GM20000 (cell line): ENCODE data around the gene PARM1.

ENCODE experiments used
- DNase-seq: peaks from one replicate; pipeline ENCODE4 v3.0.0; 2012; ENCODE audit warnings: low spot score
- TF ChIP-seq, protein P1 (sequence below): IDR thresholded peaks from 2 replicates; pipeline ENCODE4 v1.5.1; 2012; ENCODE audit warnings: mild to moderate bottlenecking, control low read depth; ENCODE audit errors: extremely low read depth, missing control alignments

The PARM1 gene

DNA sequence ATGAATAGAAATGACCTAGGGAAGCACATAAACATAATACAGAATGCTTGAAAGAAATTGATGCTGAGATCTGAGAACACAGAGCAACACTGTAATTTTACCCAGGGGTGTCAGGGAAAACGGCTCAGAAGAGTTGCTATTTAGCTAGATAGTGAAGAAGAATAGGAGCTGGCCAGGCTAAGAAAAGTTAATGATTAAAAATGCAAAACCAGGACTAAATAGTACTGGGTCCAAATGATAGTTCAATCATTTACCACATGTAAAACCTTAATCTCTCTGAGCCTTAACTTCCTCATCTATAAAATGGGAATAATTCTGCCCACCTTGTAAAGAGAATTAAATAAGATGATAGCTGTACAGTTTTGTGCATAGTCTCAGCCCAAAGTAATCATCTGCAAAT lies 97.1 kb downstream of the PARM1 start:
- DNase-seq = no peak
- TF ChIP-seq, protein P1, sequence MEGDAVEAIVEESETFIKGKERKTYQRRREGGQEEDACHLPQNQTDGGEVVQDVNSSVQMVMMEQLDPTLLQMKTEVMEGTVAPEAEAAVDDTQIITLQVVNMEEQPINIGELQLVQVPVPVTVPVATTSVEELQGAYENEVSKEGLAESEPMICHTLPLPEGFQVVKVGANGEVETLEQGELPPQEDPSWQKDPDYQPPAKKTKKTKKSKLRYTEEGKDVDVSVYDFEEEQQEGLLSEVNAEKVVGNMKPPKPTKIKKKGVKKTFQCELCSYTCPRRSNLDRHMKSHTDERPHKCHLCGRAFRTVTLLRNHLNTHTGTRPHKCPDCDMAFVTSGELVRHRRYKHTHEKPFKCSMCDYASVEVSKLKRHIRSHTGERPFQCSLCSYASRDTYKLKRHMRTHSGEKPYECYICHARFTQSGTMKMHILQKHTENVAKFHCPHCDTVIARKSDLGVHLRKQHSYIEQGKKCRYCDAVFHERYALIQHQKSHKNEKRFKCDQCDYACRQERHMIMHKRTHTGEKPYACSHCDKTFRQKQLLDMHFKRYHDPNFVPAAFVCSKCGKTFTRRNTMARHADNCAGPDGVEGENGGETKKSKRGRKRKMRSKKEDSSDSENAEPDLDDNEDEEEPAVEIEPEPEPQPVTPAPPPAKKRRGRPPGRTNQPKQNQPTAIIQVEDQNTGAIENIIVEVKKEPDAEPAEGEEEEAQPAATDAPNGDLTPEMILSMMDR = no peak

DNA sequence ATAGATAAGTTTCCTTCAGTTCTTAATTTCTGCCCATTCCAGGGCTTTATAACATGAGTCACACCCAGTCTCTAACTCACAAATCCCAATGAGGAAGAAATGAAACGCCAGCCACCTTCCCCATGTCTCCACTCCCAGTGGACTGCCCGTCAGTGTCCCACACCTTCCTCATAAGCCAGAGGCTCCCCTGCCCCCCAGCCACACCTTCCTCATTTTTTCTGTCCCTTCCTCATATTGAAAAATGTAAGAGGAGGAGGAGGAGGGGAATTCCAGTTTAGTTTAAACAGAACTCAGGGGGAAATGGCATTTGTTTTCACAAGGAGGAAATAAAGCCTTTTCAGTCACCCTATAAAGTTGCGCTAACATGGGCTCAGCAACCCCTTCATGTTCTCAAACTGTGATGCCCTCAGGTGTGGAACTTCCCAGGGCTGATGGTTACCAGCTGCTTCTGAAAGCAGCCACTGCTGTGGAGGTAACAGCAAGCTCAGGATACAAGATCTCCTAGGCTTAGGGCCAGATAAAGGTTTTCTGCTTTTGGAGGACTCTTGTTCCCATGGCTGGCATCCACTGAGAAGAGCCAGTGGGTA lies 97.8 kb downstream of the PARM1 start:
- DNase-seq = no peak
- TF ChIP-seq, protein P1 = no peak

DNA sequence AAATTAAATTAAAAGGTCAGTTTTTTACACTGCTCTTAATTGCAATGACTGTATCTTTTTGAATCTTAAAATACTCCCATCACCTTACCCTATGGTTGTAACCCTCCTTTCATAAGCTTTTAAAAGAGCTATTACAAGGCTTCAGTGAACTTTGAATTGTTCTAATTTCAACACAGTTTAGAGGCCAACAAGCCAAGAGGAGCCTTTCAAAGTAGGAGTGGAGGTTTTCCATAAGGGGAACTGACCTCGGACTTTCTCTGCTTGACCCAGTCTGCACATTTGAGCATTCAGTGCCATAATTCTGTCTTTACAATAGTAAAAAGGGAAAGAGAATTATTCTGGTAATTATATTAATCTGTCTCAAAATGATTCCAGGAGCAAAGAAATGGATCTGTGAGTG lies 98.9 kb downstream of the PARM1 start:
- TF ChIP-seq, protein P1 = no peak
- no peak for DNase-seq

DNA sequence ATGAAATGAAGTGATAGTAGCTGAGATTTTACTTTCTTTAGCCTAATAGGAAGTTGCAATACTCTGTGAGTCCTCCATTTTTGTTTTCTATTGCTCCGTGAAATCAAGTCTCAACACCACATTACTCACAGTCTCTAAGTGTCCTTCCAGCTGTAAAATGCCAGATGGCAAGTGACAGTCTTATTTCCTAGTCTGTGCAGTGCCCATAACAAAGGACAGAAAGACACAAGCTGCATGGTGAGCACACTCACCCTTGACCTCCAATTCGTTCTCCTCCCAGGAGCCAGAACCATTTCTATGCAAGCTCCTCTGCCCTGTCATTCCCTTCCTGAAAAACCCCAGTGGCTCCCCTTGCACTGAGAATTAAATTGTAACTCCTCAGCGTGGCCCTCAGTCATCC lies 101.6 kb downstream of the PARM1 start:
- TF ChIP-seq, protein P1 = no peak
- no peak for DNase-seq

DNA sequence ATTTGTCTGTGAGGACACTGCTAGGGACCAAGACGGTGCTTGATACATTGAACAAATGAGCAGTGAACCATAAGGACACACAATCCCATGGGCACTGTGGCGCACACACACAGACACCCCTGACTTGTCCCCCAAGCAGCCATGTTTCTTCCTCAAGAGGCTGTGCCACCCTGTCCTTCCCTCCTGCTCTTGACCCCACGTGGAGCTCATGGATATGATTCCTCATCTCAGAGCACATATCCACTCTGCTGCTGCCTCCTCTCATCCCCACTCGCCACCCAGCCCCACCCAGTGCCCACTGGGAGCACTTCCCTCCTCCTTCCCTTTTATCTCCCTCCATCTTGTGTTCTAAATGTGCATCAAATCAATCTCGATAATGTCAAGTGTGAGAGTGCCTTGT lies 102.4 kb downstream of the PARM1 start:
- TF ChIP-seq, protein P1 = no peak
- no peak for DNase-seq

DNA sequence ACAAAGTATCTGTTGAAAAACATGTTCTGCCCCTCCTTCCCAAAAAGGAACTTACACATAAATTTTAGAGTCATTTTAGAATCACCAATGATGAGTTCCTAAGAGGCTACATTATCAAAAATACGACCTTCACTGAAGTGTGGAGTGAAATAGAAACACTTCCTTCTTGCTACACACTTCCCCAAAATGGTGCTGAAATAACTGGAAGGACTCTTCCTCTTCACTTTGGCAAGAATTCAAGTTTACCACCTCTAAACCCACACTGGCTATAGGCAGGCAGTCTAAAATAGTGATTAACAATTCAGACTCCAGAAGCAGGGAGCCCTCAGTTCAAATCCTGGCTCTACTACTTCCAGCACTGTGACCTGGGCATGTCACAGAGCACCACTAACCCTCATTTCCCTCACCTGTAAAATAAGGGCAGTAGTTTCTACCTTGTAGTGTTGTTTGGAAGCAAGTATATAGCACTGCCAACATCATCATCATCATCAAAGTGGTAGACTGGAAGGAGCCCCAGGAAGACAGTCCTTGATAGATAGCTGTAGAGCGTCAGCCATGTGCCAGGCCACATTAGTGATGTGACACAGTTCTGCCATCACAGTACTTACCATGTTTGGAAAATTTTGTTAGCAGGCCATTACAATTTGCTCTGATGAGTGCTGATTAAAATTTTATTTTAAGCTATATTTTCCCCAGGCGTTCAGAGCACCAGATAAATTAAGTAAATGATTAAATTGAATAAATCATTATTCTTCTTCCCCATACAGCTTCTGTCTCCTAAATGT lies 103.3 kb downstream of the PARM1 start:
- TF ChIP-seq, protein P1 = no peak
- DNase-seq = no peak

DNA sequence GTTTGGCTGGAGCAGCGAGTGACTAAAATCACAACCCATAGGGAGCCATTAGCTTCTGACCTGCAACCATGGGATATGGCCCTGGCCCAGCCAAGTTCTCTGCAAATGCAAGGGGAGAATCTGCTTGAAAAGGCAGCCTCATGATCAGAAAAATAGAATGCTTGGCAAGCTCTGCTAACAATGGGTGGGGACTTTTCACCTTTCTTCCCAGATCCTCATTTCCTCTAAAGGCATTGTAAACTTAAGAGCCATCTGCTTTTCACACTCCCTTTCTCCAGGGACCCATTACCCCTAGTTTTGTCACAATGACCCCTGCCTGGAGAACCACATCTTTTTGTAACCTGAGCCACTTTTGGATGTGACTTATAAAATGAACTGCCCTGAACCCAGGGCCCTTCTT lies 104.3 kb downstream of the PARM1 start:
- TF ChIP-seq, protein P1 = no peak
- no peak for DNase-seq
